GM19328 (cell line): ENCODE measurements around the gene HDLBP.
"Not testable (repeated sequence)": the region's sequence is repeated elsewhere in the genome, so short reads cannot be mapped to it uniquely, and the experiment has no call there.

Experiments used
- ATAC-seq: cut with Tn5 transposase; IDR thresholded peaks from one replicate; pipeline ENCODE4 v1.9.1; 2021; ENCODE audit warnings: mild to moderate bottlenecking, moderate library complexity; ENCODE audit not compliant: unreplicated experiment

Gene HDLBP

GRCh38 chr2:241304039-241304670 is 11.3 kb downstream of the HDLBP start:
- no peak for ATAC-seq

GRCh38 chr2:241302759-241303651 is 12.5 kb downstream of the HDLBP start:
- no peak for ATAC-seq

DNA sequence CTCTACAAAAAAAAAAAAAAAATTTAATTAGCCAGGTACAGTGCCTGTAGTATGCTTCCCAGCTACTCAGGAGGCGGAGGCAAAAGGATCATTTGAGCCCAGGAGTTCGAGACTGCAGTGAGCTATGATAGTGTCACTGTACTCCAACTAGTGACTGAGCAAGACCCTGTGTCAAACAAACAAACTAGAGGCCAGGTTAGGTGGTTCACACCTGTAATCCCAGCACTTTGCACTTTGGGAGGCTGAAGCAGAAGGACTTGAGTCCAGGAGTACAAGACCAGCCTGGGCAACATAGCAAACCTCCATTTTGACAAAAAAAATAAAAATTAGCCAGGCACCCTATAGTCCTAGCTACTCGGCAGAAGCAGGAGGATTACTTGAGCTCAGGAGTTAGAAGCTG is 13.4 kb downstream of the HDLBP start:
- no peak for ATAC-seq

DNA sequence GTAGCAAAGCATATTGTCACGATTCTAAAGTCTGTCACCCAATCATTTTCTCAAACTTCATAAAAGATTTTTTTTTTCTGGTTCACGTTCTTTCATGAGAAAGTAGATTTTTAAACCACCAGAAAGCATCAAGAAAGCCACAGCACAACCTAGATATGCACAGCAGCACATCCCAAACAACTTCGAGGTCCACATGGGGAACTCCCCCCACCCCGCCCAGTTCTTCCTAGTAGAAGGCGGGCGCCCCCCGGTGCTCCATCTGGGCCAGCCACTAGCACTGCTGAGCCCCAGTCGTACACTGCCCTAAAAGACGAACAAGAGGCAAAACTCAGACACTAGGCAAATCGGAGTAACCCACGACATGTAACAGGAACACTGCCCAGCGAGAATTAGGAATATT is 15.5 kb downstream of the HDLBP start:
- ATAC-seq, result no peak

DNA sequence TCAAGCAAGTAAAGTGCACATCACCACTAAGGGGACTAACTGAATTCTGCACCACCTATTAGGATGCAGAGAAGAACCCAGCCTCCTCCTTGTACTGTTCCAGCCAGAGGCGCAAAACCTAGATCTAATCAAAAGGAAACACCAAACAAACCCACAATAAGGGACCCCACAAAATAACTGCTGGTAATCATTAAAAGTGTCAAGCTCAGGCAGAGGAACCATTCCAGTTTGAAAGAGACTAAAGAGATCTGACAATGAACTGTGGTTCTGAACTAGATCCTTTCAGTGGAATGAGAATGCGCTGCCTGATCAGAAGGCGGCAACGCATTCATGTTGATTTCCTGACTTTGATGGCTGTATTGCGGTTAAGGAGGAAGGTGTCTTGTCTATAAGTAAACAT is 16.8 kb downstream of the HDLBP start:
- ATAC-seq, result no peak

DNA sequence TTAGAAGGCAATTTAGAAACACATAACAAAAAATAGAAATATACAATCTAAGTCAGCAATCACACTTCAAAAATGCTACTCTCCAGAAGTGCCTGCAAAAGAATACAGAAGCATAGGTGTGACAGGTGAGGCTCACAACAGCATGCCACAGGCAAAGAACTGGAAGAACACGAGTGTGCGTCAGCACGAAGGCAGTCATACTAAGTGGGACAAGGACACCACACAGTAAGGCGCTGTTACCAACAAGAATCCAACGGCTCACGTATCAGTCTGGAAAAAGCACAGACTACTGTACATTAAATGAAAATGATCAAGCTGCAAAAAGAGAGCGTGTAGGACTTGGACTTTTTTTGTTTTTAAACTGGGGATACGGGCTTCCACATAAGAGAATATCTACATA is 18.7 kb downstream of the HDLBP start:
- ATAC-seq, result no peak

DNA sequence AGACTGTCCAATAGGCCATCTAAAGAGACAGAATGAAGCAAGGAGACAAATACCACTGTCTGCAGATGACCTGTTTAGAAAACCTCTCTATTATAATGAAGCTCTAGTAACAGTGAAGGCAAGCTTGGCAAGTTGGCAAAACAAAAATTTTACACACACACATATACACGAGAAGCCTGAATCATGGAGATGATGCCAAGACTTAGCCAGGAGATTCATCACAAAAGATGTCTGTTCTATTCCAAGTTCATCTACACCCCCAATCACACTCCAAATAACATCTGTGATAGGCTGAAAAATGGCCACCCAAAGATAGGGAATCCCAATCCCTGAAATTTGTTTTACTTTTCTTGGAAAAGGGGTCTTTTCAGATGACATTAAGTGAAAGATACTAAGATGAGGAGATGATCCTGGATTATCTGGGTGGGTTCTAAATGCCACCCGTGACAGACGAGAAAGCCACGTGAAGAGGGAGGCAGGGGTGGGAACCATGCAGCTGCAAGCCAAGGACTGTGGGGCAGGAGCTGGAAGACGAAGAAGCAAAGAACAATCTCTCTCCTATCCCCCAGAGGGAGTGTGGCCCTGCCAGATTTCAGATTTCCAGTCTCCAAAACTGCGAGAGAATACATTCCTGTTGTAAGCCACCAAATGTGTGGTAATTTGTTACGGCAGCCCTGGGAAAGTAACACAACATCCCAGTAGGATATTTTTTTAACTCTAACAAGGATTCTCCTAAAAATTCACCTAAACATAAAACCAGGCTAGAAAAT is 20.0 kb downstream of the HDLBP start:
- no peak for ATAC-seq

GRCh38 chr2:241293378-241293797 is 22.1 kb downstream of the HDLBP start:
- not testable (repeated sequence) for ATAC-seq

GRCh38 chr2:241291977-241292376 is 23.5 kb downstream of the HDLBP start:
- no peak for ATAC-seq

DNA sequence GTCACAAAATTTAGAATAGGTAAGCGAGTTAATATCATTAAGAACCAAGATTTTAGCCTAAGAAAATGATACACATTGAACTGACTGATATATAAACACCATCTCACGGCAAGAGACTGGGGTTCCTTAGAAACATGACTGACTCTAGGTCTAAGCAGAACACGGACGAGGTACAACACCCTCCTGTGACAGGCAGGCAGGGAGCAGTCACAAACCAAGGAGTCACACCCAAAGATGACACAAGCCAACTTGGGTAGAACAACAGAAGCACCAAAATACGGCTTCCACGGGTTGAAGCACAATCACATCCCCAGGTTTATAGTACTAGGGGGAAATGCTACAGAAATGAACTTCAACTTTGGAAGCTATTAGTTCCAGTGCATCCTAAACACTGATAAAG is 24.3 kb downstream of the HDLBP start:
- ATAC-seq, result no peak

GRCh38 chr2:241289597-241289996 is 25.9 kb downstream of the HDLBP start:
- no peak for ATAC-seq

GRCh38 chr2:241289053-241289452 is 26.4 kb downstream of the HDLBP start:
- no peak for ATAC-seq

DNA sequence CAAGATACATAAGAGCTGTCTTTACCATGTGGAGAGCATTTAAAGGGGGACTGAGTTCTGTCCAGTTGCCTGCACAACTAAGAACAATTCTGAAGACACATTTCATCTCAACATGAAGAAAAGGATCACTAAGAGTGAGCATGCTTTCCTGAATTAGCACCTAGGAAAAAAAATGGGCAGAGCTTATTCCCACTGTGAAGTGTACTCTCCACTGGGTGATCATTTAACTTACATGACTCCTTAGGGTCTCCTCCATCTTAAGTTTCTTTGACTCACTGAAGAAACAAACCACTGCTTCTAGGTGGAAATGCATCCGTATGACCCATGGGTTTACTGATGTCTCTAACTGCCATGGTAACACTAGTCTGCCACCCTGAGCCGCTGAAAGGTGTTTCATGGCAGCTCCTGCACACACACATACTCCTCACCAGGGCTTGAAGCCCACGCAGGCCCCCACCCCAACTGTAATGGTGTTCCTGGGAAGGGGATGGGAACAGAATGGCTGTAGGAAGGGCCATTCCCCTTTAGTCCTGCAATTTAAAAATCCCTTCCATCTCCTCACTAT is 27.1 kb downstream of the HDLBP start:
- ATAC-seq, result no peak

- no peak for ATAC-seq
Observed at GRCh38 chr2:241286348-241287090, 29.0 kb downstream of the HDLBP start.

DNA sequence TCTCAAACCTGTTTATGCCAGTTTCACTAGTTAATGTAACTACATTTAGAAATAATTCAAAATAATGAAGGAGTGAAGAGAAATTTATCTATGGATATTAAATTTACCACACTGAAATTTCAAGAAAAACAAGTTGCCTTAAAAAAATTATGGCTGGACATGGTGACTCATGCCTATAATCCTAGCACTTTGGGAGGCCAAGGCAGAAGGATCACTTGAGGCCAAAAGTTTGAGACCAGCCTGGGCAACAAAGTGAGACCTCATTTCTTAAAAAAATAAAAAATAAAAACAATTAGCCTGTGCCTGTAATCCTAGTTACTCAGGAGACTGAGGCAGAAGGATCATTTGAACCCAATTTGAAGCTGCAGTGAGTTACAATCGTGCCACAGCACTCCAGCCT is 29.9 kb downstream of the HDLBP start:
- ATAC-seq, result no peak

DNA sequence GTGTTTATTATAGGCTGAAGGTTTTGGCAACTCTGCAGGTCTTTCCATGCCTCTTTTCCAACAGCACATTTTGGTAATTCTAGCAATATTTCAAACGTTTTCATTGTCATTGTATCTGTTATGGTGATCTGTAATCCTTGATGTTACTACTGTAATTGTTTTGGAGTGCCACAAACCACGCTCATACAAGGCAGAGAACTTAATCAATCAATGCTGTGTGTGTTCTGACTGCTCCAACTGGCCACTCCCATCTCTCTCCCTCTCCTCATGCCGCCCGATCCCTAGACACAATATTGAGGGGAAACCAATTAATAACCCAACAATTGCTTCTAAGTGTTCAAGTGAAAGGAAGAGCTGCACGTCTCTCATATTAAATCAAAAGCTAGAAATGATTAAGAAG is 32.9 kb downstream of the HDLBP start:
- no peak for ATAC-seq

DNA sequence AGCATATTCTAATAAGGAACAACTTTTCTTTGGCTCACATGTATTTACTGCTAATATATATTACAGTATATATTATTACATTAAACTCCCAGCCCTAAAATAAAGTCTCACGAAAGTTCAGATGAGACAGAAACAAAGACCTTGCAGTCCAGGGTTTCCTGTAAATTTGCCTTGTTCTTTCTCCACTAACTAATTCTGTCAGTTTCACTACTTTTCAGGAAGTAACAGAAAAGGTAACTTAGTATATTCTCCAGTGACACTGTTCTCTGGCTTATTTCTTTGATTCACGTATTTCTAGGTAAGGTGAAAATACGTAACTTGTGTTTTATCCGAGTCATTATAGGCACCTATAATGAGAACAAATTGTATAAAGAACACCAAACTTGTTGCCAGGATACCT is 35.2 kb downstream of the HDLBP start:
- ATAC-seq, result no peak

DNA sequence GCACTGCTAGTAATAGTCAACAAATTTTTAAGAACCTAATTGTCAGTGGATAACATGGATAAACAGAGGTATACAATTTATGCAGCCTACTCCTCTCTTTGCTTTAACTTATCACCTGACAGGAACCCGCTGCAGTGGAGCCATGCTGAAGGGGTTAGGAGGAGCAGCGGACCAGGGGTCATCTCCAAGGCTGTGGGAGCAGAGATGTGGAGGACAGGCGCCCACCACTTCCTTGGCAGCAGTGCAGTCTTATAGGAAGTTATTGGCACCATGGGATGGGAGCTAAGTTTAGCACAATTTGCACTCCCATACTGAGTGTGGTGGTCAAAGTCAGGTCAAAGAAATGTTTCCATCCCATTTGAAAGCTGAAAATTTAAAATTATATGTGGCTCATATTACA is 35.6 kb downstream of the HDLBP start:
- ATAC-seq, result no peak

GRCh38 chr2:241279413-241279812 is 36.1 kb downstream of the HDLBP start:
- no peak for ATAC-seq

DNA sequence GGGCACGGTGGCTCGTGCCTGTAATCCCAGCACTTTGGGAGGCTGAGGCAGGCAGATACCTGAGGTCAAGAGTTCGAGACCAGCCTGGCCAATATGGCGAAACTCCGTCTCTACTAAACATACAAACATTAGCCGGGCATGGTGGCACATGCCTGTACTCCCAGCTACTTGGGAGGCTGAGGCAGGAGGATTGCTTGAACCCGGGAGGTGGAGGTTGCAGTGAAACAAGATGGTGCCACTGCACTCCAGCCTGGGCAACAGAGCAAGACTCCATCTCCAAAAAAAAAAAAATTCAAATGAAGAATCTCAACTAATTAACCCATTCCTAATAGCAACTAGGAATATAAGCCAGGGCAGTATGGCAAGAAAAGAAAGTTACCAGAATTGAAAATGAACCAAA is 37.2 kb downstream of the HDLBP start:
- not testable (repeated sequence) for ATAC-seq

DNA sequence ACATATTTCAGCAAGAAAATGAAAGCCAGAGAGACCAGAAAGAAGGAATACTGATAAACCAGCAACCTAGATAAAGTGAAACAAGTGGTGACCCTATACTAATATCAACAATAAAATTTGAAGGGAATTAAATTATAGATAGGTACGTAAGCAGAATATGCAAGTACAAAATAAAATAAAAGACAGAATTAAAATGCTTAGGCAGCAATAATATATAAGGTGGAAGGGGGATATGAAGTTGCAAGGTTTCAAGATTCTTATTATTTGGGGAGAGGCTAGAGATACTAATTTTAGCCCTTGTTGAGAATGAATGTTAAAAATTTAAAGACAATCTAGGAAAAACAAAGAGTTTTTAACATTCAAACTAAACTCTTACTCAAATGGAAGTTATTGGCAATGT is 39.6 kb downstream of the HDLBP start:
- no peak for ATAC-seq
